HG03139 (cell line): Measurements from ENCODE around the gene OAF.
"Not testable (repeated sequence)": the region's sequence is repeated elsewhere in the genome, so short reads cannot be mapped to it uniquely, and the experiment has no call there.

Experiments
- ATAC-seq: cut with Tn5 transposase; IDR thresholded peaks from one replicate; pipeline ENCODE4 v1.9.1; 2021; ENCODE audit not compliant: unreplicated experiment

Gene OAF

GRCh38 chr11:120261321-120261720 is 50.5 kb downstream of the OAF start:
- no peak for ATAC-seq

GRCh38 chr11:120261931-120262330 is 51.1 kb downstream of the OAF start:
- no peak for ATAC-seq

DNA sequence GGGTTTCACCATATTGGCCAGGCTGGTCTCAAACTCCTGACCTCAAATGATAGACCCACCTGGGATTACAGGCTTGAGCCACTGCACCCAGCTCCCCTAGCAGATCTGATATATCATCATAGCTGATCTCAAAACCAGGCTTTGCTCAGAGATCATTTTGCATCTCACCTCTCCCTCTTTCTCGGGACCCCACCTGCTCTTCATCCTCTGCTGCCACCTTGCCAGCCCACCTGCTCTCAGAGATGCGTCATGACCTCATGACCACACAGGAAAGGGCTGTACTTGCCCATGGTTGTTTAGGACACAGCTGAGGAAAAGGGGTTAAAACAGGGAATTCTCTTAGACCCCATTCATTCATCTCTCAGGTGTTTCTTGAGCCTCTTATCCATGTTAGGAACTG is 56.5 kb downstream of the OAF start:
- no peak for ATAC-seq

GRCh38 chr11:120268686-120269085 is 57.9 kb downstream of the OAF start:
- ATAC-seq: no peak

DNA sequence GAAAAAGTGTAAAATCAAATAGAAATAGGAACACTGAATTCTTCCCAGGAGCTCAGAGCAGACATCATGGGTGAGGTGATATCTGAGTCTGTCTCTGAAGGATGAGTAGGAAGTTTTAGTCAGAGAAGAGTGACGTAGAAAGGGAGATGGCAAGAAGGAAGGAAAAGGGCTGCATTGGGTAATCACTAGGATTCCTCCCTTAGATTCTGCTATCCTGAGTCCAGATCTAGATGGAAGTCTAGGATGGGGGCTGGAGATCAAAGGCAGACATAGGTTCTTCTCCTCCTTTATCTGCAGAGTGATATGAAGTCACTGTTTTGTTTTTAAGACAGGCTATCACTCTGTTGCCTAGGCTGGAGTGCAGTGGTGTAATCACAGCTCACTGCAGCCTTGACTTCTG is 59.6 kb downstream of the OAF start:
- ATAC-seq: no peak

- no peak for ATAC-seq
Measured at GRCh38 chr11:120271672-120272071, 60.8 kb downstream of the OAF start.

GRCh38 chr11:120272303-120272702 is 61.5 kb downstream of the OAF start:
- ATAC-seq: no peak

DNA sequence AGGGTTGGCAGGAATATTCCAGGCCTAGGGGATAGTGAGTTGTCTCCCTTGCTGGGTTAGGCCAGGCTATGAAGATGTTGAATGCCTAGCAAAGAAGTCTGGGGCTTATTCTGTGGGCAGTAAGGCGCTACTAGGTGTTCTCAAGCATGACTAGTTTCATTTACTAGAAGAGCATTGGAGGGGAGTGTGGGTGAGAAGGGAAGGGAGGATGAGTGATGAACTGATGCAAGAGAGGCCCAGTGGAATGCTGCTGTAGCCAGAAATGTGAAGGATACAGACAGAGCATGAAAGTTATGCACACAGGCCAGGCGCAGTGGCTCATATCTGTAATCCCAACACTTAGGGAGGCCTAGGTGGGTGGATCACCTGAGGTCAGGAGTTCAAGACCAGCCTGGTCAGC is 62.6 kb downstream of the OAF start:
- ATAC-seq: no peak

DNA sequence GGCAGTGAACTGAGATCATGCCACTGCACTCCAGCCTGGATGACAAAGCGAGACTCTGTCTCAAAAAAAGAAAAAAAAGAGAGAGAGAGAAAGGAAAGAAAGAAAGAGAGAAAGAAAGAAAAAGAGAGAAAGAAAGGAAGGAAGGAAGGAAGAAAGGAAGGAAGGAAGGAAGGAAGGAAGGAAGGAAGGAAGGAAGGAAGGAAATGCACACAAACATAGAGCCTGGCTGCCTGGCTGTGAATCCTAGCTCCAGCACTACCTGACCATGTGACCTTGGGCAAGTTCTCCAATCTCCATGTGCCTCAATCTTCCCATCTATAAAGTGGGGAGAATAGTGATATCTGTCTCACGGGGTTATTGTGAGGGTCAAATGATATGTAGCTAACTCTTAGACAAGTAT is 63.1 kb downstream of the OAF start:
- ATAC-seq: not testable (repeated sequence)

DNA sequence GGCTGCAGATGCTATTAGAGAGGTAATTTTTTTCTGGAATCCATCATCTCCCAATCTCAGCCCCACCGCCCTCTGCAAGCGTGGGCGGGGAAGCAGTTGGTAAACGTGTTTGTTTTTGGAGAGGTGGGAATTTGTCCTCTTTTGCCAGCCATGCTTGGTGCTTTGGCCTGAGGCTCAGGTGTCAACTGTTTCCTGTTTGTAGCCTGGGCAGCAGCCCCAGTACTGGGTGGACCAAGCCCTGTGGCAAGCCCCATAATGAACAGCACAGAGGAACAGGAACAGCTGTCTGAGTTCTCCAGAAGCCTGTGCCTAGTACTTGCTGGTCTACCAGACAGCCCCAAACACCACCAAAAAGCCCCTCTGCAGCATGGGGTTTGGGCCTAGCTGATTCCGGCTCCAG is 68.7 kb downstream of the OAF start:
- ATAC-seq: no peak
